SK-N-MC (cell line): ENCODE measurements around the gene RRP7A.

Experiments used
- EZH2 ChIP-seq: fragments of 200-600 bp; sonication (generic); IDR thresholded peaks from one replicate; pipeline ENCODE4 v1.6.1; 2017; ENCODE audit warnings: antibody characterized with exemption
- POLR2AphosphoS5 ChIP-seq: IDR thresholded peaks from 2 replicates; pipeline ENCODE4 v1.6.1; 2012; ENCODE audit warnings: mild to moderate bottlenecking, low read depth, low read length, borderline replicate concordance

DNA sequence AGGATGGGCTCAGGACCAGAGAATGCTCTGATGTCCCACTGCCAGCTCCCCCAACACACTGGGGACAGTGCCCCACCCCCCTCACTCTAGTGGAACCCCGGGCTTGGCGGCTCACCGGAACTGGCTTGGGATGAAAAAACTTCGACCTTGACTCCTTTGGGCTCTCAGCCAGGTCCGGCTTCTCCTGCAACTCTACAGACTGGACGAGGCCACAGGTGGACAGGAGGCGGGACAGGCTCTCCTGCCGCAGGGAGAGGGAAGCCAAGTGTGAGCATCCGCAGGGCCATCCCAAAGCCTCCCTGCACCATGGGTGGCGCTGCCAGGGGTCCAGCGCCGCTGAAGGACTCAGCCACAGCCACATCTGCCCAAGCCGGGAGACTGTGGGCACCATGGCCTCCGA, 3.7 kb downstream of the RRP7A start:
- no peak for TF ChIP-seq EZH2
- TF ChIP-seq POLR2AphosphoS5, result no peak
